HT1080 (cell line): Measurements from ENCODE around the gene TLR8. TPM values are rescaled to one million over a fixed set of nuclear protein-coding genes. Genes with fewer than 3 reads are reported as not detected.
A peak's percentile ranks its signal among the peaks of the same experiment; 100 is the strongest.
"Not testable (repeated sequence)": the region's sequence is repeated elsewhere in the genome, so short reads cannot be mapped to it uniquely, and the experiment has no call there.

ENCODE experiments used
- DNase-seq: peaks from one replicate; pipeline ENCODE4 v3.0.0-alpha.2; 2015; ENCODE audit warnings: low read depth
- total RNA-seq: library from RNA; depleted of rRNA; stranded (reverse); fragments of >200 nt; shearing (Covaris generic); gene quantifications from 2 replicates; pipeline ENCODE4 v1.2.3, GENCODE V29; 2014

TLR8 gene
- total RNA-seq, 1 experiment from 2014 or later = not detected

GRCh38 chrX:12946406-12946805 lies 40.0 kb downstream of the TLR8 start:
- DNase-seq = no peak

- peak; percentile 80 for DNase-seq
These were observed 40.6 kb downstream of the TLR8 start for GRCh38 chrX:12946838-12947544.

- DNase-seq = no peak
These were observed 41.3 kb downstream of the TLR8 start for GRCh38 chrX:12947545-12948235.

GRCh38 chrX:12948495-12948894 lies 42.1 kb downstream of the TLR8 start:
- no peak for DNase-seq

GRCh38 chrX:12949205-12949926 lies 42.9 kb downstream of the TLR8 start:
- DNase-seq = no peak

GRCh38 chrX:12949927-12950656 lies 43.7 kb downstream of the TLR8 start:
- DNase-seq = no peak

- DNase-seq = no peak
These were observed 44.6 kb downstream of the TLR8 start for GRCh38 chrX:12950851-12951594.

GRCh38 chrX:12951595-12951975 lies 45.2 kb downstream of the TLR8 start:
- no peak for DNase-seq

- DNase-seq = no peak
These were observed 47.0 kb downstream of the TLR8 start for GRCh38 chrX:12953420-12953819.

- DNase-seq = no peak
These were observed 48.0 kb downstream of the TLR8 start for GRCh38 chrX:12954376-12954775.

GRCh38 chrX:12954981-12955380 lies 48.6 kb downstream of the TLR8 start:
- no peak for DNase-seq

GRCh38 chrX:12955882-12956703 lies 49.7 kb downstream of the TLR8 start:
- peak; percentile 74 for DNase-seq

GRCh38 chrX:12956704-12957534 lies 50.5 kb downstream of the TLR8 start:
- peak; percentile 80 for DNase-seq

GRCh38 chrX:12958059-12958458 lies 51.6 kb downstream of the TLR8 start:
- DNase-seq = no peak

GRCh38 chrX:12958461-12958860 lies 52.0 kb downstream of the TLR8 start:
- DNase-seq = no peak

- DNase-seq = no peak
These were observed 54.8 kb downstream of the TLR8 start for GRCh38 chrX:12961196-12961718.

GRCh38 chrX:12962041-12962504 lies 55.7 kb downstream of the TLR8 start:
- DNase-seq = no peak

- DNase-seq = not testable (repeated sequence)
These were observed 56.9 kb downstream of the TLR8 start for GRCh38 chrX:12963210-12963850.
